HFFc6 (cell line): Measurements from ENCODE around the gene MAP3K1. TPM values are rescaled to one million over a fixed set of nuclear protein-coding genes. Genes with fewer than 3 reads are reported as not detected.
"Not testable (repeated sequence)": the region's sequence is repeated elsewhere in the genome, so short reads cannot be mapped to it uniquely, and the experiment has no call there.

Source experiments
- DNase-seq: peaks from one replicate; pipeline ENCODE4 v3.0.0-alpha.2; 2018
- H3K27ac Mint-ChIP-seq: 2 replicates; pipeline ENCODE4 v1.8.0; 2020; ENCODE audit warnings: mild to moderate bottlenecking, mixed read lengths
- H3K27me3 Mint-ChIP-seq: 2 replicates; pipeline ENCODE4 v1.8.0; 2021; ENCODE audit warnings: mild to moderate bottlenecking, moderate library complexity, mixed read lengths; ENCODE audit not compliant: insufficient read depth
- H3K36me3 Mint-ChIP-seq: 2 replicates; pipeline ENCODE4 v1.8.0; 2021; ENCODE audit warnings: low read depth, mixed read lengths
- H3K4me1 Mint-ChIP-seq: 2 replicates; pipeline ENCODE4 v1.8.0; 2020; ENCODE audit warnings: low read depth, mixed read lengths
- H3K4me3 Mint-ChIP-seq: 2 replicates; pipeline ENCODE4 v1.8.0; 2020; ENCODE audit warnings: mild to moderate bottlenecking, moderate library complexity, mixed read lengths
- H3K9me3 Mint-ChIP-seq: 2 replicates; pipeline ENCODE4 v1.8.0; 2020; ENCODE audit warnings: mild to moderate bottlenecking, mixed read lengths
- total RNA-seq, 6 experiments: library from RNA; stranded (reverse); fragmentation: NEBNext Ultra II Directional; extraction: Animal tissue kit (Norgen Biotek cat#: 25700); gene quantifications; 2 replicates in 1 of 6; 3 replicates in 5 of 6; pipeline ENCODE4 v1.2.3, GENCODE V29; 2021
- TF ChIP-seq, protein P1 (sequence below): fragments of 200-600 bp; sonication (generic); IDR thresholded peaks from 2 replicates; pipeline ENCODE4 v1.5.0; 2021; ENCODE audit warnings: antibody characterized with exemption, mild to moderate bottlenecking

The MAP3K1 gene
- total RNA-seq, 6 experiments from 2014 or later, result 3.4 to 4.7 (median 3.7) TPM

DNA sequence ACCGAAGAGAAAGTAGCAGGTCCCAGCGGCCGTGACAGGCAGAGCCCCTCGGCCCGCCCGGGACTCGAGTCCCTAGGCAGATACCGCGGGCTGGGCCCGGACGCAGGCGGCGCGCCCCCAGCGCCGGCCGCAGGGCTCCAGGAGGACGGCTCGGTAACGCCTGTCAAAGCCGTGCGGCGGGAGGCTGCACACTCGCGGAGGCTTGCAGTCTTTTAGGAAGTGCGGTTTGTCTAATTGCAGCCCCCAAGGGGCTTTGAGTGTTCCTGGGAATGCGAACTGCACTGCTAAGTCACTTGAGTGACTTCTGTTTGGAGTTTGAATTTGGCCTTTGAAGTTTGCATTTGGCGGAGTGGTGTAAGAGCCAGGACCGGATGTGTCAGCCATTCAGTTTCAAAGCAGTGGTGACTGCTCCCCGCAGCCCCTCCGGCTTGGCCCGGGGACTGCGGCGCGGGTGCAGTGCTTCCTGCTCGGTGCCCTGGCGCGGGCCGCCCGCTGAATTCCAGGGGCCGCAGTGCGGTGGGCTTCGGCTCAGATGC is 1.3 kb downstream of the MAP3K1 start:
- Mint-ChIP-seq H3K27ac (peak overlapping the region; percentile 70), H3K36me3 (no peaks in the 10 kb centered on the region), H3K4me3 (peak overlapping the region; percentile 89), H3K9me3 (no peaks in the 10 kb centered on the region), H3K4me1 (peaks cover 32% of the 10 kb centered on the region), H3K27me3 (peaks cover 11% of the 10 kb centered on the region; the same call in 1 of the 2 replicates)
- peak; percentile 11 for DNase-seq
- TF ChIP-seq, protein P1, sequence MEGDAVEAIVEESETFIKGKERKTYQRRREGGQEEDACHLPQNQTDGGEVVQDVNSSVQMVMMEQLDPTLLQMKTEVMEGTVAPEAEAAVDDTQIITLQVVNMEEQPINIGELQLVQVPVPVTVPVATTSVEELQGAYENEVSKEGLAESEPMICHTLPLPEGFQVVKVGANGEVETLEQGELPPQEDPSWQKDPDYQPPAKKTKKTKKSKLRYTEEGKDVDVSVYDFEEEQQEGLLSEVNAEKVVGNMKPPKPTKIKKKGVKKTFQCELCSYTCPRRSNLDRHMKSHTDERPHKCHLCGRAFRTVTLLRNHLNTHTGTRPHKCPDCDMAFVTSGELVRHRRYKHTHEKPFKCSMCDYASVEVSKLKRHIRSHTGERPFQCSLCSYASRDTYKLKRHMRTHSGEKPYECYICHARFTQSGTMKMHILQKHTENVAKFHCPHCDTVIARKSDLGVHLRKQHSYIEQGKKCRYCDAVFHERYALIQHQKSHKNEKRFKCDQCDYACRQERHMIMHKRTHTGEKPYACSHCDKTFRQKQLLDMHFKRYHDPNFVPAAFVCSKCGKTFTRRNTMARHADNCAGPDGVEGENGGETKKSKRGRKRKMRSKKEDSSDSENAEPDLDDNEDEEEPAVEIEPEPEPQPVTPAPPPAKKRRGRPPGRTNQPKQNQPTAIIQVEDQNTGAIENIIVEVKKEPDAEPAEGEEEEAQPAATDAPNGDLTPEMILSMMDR, result no peak; the same call in 1 of the 2 replicates

DNA sequence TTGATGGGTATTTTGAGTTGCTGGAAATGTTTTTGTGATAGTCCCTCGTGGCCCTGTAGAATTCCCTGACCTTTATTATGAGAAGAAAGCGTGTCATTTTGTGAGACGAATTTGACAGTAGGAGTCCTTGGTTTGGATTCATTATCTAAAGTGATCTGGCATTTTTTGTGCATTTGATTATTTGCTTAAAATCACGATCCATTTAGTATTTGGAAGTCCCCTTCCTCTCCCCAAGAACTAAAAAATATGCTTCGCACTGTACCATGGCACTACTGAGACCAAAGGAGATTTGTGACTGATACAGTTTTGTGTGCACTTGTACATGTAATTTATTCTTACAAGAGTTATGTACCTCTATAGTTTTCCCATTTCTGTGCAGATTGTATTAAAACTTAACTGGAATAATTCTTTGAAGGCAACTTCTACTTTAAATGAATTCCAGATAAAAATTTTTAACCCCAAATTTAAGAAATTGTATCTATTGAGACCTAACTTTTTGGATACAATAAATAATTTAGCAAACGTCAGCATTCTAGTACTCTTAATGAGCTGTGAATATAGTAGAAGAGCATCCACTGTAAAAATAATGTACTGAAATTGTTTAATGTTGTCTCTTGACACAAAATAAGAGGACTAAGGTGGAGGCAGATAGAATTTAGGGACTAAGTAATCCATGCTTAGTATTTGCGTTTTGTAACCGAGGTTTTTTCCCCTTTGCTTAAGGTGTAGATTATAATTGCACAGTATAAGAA is 2.1 kb downstream of the MAP3K1 start:
- H3K27ac Mint-ChIP-seq, result peak overlapping the region; percentile 70
- peaks cover 32% of the 10 kb centered on the region for H3K4me1 Mint-ChIP-seq
- H3K9me3 Mint-ChIP-seq, result no peaks in the 10 kb centered on the region
- H3K36me3 Mint-ChIP-seq, result no peaks in the 10 kb centered on the region
- DNase-seq, result no peak
- H3K4me3 Mint-ChIP-seq, result peak overlapping the region; percentile 89
- H3K27me3 Mint-ChIP-seq, result peaks cover 11% of the 10 kb centered on the region; the same call in 1 of the 2 replicates
- TF ChIP-seq, protein P1, result no peak

DNA sequence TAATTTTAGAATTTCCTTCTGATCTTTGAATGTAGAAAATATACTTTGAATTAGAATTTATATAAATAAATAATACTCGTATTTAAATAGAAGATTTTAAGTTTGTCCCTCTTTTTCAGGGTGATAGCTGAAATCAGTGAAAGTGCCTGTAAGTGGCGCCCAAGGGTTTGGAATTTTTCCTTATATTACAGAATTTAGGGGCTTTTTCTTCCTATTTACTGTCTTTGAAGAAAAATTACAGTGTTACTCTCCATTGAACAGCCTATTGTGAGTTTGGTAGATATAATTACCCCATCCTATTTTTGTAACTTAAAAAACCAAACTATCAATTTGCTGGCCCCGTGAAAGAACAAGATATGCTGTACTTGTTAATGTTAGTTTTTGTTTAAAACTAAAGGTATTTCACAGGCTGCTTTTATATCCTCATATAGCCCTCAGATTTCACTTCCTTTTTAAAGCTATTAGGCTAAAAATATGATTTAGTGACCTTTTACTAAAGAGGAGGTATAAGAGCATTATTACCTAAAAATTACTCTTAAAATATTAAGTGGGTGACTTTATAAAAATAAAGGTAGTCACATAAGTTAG is 3.2 kb downstream of the MAP3K1 start:
- Mint-ChIP-seq H3K4me1 (peaks cover 32% of the 10 kb centered on the region), H3K27ac (no peak overlapping the region), H3K4me3 (peak overlapping the region; percentile 46; the same call in 1 of the 2 replicates), H3K9me3 (no peaks in the 10 kb centered on the region), H3K27me3 (peaks cover 7% of the 10 kb centered on the region; the same call in 1 of the 2 replicates), H3K36me3 (no peaks in the 10 kb centered on the region)
- TF ChIP-seq, protein P1, result peak; percentile 53
- DNase-seq, result no peak

DNA sequence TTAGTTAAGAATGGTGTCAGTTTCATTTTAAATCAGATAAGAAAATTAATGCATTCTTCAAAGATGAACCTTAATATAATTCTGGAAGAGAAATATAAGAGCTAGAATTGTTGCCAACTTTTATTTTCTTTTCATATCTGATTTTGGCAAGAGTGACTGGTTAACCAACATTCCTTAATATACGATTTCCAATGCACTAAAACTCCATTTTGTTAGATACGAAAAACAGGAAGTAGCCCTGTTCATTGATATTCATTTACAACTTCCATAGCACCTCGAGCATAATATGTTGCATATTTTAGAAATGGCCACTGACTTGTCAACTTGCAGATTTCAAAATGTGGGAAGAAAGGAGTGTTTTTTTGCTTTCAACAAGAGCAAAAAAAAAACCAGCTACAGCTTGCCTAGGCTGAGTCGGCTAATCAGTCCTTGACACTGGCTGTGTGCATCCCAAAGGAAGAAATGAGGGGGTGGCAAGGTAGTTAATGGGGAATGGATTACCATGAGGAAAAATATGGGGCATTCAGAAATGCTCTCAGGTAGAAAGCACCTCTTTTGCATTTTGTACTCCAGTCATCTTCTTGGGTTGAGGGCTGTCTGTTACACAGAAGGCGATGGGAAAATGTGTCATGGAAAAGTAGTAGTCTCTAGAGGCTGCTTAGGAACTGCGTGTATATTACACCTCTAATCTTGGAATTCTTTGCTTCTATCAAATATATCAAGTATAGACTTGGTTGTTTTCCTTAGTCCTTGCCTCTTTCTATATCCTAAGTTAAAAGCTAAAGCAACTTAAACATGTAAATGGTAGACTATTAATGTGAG is 3.9 kb downstream of the MAP3K1 start:
- Mint-ChIP-seq H3K4me3 (peak overlapping the region; percentile 46; the same call in 1 of the 2 replicates), H3K9me3 (no peaks in the 10 kb centered on the region), H3K27ac (peak overlapping the region; percentile 7; the same call in 1 of the 2 replicates), H3K36me3 (no peaks in the 10 kb centered on the region), H3K4me1 (peaks cover 28% of the 10 kb centered on the region), H3K27me3 (peaks cover 2% of the 10 kb centered on the region; the same call in 1 of the 2 replicates)
- DNase-seq, result no peak
- TF ChIP-seq, protein P1, result no peak

DNA sequence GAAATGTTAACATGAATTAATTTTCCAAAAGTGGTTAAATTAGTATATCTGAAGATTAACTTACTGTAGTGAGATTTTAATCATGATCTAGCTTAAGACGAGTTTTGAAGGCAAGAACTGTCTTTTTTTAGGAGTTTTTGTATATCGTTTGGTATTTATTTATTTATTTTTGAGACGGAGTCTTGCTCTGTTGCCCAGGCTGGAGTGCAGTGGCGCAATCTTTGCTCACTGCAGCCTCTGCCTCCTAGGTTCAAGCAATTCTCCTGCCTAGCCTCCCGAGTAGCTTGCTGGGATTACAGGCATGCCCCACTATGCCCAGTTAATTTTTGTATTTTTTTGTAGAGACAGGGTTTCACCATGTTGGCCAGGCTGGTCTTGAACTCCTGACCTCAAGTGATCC is 6.5 kb downstream of the MAP3K1 start:
- DNase-seq, H3K36me3 Mint-ChIP-seq, H3K27me3 Mint-ChIP-seq, H3K9me3 Mint-ChIP-seq, H3K4me3 Mint-ChIP-seq, H3K27ac Mint-ChIP-seq: not testable (repeated sequence)
- H3K4me1 Mint-ChIP-seq, result peaks cover 40% of the 10 kb centered on the region
